ENCODE results near the gene LTBP3. TPM values are rescaled to one million over a fixed set of nuclear protein-coding genes. Genes with fewer than 3 reads are reported as not detected.

LTBP3 gene
- total and polyA plus RNA-seq, 2 of the 13 experiments (the other 11 are each of a cell fraction or from before 2014, with no cell fraction given), result 12.2 to 68.1 TPM

DNA sequence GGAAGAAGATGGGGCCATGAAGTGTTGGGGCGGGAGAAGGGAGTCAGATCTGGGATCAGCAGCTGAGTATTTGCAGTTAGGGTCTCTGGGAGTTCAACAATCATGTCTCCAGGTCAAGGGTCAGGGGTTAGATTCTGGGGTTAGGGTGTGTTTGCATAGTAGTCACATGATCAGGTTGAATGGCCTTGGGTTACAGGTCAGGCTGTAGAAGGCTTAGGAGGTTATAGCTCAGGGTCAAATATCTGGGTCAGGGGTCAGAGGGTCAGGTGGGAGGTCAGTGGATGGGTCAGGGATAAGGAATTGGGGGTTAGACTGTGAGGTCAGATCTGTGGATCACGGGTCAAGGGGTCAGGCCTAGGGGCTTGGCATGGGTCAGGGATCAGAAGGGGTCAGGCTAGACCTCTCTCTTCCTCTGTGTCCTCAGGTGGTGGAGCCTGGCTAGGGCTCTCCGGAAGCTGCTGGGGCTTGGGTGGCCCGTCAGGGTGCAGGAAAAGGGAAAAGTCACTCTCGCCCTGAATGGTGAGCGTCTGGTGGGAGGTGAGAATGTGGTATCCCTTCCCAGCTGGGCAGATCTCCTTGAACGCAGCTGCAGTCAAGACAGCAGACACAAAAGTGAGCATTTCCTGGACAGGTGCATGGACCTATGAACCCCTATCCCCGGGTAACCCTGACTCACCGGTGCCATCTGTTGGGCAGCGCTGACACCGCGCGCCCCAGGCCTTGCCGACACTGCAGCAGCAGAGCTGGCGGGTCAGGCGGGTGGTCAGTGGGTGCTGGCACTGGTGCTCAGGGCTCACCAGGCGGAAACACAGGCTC, 6.4 kb downstream of the LTBP3 start (continued):
- 0 out of 2 replicates have a peak, but pooled peaks have one; percentile 64 for TF ChIP-seq REPIN1 (CRISPR knock-in tag; IDR thresholded peaks at IDR 0.05; ENCODE audit: borderline replicate concordance, low read depth)
- peak; percentile 59 for TF ChIP-seq FOSL2 (CRISPR knock-in tag; IDR thresholded peaks at IDR 0.05)
- TF ChIP-seq TEAD3 (CRISPR knock-in tag; optimal IDR thresholded peaks at IDR 0.05; ENCODE audit: borderline replicate concordance), result peak; percentile 55
- 0 out of 4 replicates have a peak, but pooled peaks of 1 of the 2 experiments have one; percentile 5 for TF ChIP-seq MAFK (conservative IDR thresholded peaks at IDR 0.05 in 1 of 2, IDR thresholded peaks at IDR 0.05 in 1 of 2; ENCODE audit: low read length in 2 of 2)
- TF ChIP-seq, protein P1, sequence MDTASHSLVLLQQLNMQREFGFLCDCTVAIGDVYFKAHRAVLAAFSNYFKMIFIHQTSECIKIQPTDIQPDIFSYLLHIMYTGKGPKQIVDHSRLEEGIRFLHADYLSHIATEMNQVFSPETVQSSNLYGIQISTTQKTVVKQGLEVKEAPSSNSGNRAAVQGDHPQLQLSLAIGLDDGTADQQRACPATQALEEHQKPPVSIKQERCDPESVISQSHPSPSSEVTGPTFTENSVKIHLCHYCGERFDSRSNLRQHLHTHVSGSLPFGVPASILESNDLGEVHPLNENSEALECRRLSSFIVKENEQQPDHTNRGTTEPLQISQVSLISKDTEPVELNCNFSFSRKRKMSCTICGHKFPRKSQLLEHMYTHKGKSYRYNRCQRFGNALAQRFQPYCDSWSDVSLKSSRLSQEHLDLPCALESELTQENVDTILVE (CRISPR knock-in tag; IDR thresholded peaks at IDR 0.05), result 0 out of 2 replicates have a peak, but pooled peaks have one; percentile 21
- TF ChIP-seq, protein P2, sequence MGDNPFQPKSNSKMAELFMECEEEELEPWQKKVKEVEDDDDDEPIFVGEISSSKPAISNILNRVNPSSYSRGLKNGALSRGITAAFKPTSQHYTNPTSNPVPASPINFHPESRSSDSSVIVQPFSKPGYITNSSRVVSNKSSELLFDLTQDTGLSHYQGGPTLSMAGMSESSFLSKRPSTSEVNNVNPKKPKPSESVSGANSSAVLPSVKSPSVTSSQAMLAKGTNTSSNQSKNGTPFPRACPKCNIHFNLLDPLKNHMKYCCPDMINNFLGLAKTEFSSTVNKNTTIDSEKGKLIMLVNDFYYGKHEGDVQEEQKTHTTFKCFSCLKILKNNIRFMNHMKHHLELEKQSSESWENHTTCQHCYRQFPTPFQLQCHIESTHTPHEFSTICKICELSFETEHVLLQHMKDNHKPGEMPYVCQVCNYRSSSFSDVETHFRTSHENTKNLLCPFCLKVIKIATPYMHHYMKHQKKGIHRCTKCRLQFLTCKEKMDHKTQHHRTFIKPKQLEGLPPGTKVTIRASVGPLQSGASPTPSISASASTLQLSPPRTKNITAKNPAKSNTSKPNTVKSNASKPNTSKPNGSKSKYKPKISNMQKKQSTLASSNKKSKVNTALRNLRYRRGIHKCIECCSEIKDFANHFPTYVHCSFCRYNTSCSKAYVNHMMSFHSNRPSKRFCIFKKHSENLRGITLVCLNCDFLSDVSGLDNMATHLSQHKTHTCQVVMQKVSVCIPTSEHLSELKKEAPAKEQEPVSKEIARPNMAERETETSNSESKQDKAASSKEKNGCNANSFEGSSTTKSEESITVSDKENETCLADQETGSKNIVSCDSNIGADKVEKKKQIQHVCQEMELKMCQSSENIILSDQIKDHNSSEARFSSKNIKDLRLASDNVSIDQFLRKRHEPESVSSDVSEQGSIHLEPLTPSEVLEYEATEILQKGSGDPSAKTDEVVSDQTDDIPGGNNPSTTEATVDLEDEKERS (CRISPR knock-in tag; IDR thresholded peaks at IDR 0.05), result 0 out of 2 replicates have a peak, but pooled peaks have one; percentile 22

DNA sequence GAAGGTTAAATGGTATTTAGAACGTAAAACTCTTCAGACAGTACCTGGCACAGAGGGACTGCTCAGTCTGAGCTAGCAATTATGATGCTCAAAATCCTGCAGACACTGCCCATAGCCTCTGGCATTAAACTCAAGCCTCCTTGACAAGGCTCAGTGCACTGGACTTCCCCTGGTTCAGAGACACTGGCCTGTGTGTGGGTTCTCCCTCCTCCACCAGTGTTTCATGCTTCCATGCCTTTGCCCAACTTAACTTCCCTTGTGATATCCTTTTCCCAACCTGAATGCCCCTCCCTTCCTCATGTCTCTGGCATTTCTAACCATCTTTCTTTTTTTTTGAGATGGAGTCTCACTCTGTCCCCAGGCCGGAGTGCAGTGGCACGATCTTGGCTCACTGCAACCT, 9.1 kb downstream of the LTBP3 start:
- H3K27ac ChIP-seq (ENCODE audit: extremely low read length, insufficient read depth, low read length), result no peak overlapping the region
- H3K9me3 ChIP-seq (ENCODE audit: low read length), result no peaks in the 10 kb centered on the region
- no peak overlapping the region for H3K4me2 ChIP-seq (ENCODE audit: low read depth, low read length)
- H4K20me1 ChIP-seq (ENCODE audit: insufficient read depth, low read length), result peaks cover 7% of the 10 kb centered on the region; the same call in 1 of the 2 replicates
- H3K4me3 ChIP-seq (replicated peaks in 1 of 3; ENCODE audit: insufficient read depth in 1 of 3, low read depth in 2 of 3, low read length in 3 of 3), result no peak overlapping the region
- in situ Hi-C loops (cut with HindIII; ENCODE audit: extremely low pct_ligation_motif_present, low pct_unique_long_range_greater_than_20kb), result no loop called here
- DNase-seq (ENCODE audit: low spot score) (no peak), FAIRE-seq (no peak), ATAC-seq (no peak)
- BruUV-seq (replicated peaks), result no TSS peak
- no peaks in the 10 kb centered on the region for H3K27me3 ChIP-seq (ENCODE audit: control insufficient read depth in 1 of 2, insufficient read depth in 2 of 2, low read length in 2 of 2)
- POLR2A ChIA-PET, result interaction anchor here (0.5 kb wide), 1 partner anchor 17 kb away, joined by 3 read pairs; no protein-coding TSS in a partner anchor
- no peaks in the 10 kb centered on the region for H3K79me2 ChIP-seq (ENCODE audit: insufficient read depth, low read length)
- CTCF ChIA-PET (ENCODE audit: low intra/inter-chr PET ratio, low total read pairs), result no interaction called here
- peaks cover 4 to 11% of the 10 kb centered on the region in 2 experiments; a peak in 2 of 5 replicates for H3K36me3 ChIP-seq (replicated peaks in 1 of 2; ENCODE audit: control insufficient read depth in 1 of 2, insufficient read depth in 2 of 2, low read length in 2 of 2)
- peaks cover 42% of the 10 kb centered on the region for H3K4me1 ChIP-seq (ENCODE audit: insufficient read depth, low read length)
- H2AFZ ChIP-seq (ENCODE audit: low read length), result no peak overlapping the region
- no peak overlapping the region for H3K9ac ChIP-seq (ENCODE audit: insufficient read depth, low read depth, low read length)
- 91% methylated on average over 3 of the region's 3 CpGs for WGBS (ENCODE audit: low lambda C conversion rate)
- intact Hi-C loops (cut with micrococcal nuclease; ENCODE audit: unreplicated experiment), result no loop called here
- TF ChIP-seq, protein P3, sequence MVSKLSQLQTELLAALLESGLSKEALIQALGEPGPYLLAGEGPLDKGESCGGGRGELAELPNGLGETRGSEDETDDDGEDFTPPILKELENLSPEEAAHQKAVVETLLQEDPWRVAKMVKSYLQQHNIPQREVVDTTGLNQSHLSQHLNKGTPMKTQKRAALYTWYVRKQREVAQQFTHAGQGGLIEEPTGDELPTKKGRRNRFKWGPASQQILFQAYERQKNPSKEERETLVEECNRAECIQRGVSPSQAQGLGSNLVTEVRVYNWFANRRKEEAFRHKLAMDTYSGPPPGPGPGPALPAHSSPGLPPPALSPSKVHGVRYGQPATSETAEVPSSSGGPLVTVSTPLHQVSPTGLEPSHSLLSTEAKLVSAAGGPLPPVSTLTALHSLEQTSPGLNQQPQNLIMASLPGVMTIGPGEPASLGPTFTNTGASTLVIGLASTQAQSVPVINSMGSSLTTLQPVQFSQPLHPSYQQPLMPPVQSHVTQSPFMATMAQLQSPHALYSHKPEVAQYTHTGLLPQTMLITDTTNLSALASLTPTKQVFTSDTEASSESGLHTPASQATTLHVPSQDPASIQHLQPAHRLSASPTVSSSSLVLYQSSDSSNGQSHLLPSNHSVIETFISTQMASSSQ (IDR thresholded peaks at IDR 0.05; ENCODE audit: low read depth), result no peak
- TF ChIP-seq, protein P3 (CRISPR knock-in tag; IDR thresholded peaks at IDR 0.05; ENCODE audit: borderline replicate concordance), result no peak
- TF ChIP-seq, protein P4, sequence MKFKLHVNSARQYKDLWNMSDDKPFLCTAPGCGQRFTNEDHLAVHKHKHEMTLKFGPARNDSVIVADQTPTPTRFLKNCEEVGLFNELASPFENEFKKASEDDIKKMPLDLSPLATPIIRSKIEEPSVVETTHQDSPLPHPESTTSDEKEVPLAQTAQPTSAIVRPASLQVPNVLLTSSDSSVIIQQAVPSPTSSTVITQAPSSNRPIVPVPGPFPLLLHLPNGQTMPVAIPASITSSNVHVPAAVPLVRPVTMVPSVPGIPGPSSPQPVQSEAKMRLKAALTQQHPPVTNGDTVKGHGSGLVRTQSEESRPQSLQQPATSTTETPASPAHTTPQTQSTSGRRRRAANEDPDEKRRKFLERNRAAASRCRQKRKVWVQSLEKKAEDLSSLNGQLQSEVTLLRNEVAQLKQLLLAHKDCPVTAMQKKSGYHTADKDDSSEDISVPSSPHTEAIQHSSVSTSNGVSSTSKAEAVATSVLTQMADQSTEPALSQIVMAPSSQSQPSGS (CRISPR knock-in tag; IDR thresholded peaks at IDR 0.05), result no peak
